Transverse colon (tissue), 4 donors: ENCODE results near the gene KLHL18. TPM values are rescaled to one million over a fixed set of nuclear protein-coding genes. Genes with fewer than 3 reads are reported as not detected.
A peak's percentile ranks its signal among the peaks of the same experiment; 100 is the strongest.

Experiments used
- DNase-seq: peaks from one replicate; pipeline ENCODE4 v3.0.0-alpha.2; 2019
- H3K27ac ChIP-seq, 4 donors: fragments of 200-600 bp; sonication (generic); 2 replicates each; pipeline ENCODE4 v1.5.1; 2016 to 2018; ENCODE audit warnings: inconsistent platforms in 4 of 4
- H3K27me3 ChIP-seq: fragments of 200-600 bp; sonication (generic); 2 replicates; pipeline ENCODE4 v1.5.1; 2017; ENCODE audit warnings: inconsistent platforms
- H3K36me3 ChIP-seq, 4 donors: fragments of 200-600 bp; sonication (generic); 2 replicates each; pipeline ENCODE4 v1.5.1; 2017 to 2019; ENCODE audit warnings: inconsistent platforms in 4 of 4
- H3K4me1 ChIP-seq, 4 donors: fragments of 200-600 bp; sonication (generic); 2 replicates each; pipeline ENCODE4 v1.5.1; 2017 to 2020; ENCODE audit warnings: inconsistent platforms in 4 of 4
- H3K4me3 ChIP-seq, 4 donors: fragments of 200-600 bp; sonication (generic); 1 replicate in 1 of 4; 2 replicates in 3 of 4; pipeline versions ENCODE4 v1.5.1 to v1.6.1; 2017 to 2019; ENCODE audit warnings: inconsistent platforms in 4 of 4
- H3K9me3 ChIP-seq, 2 donors: fragments of 200-600 bp; sonication (generic); 2 replicates each; pipeline ENCODE4 v1.5.1; 2017 to 2019; ENCODE audit warnings: inconsistent platforms in 2 of 2
- CTCF ChIP-seq, 5 experiments: fragments of 200-600 bp in 3 of 5; fragments of 450-650 bp in 2 of 5; sonication (generic) in 3 of 5; IDR thresholded peaks; 1 replicate in 2 of 5; 2 replicates in 3 of 5; pipeline ENCODE4 v1.5.1; 2016 to 2017; ENCODE audit warnings: antibody characterized with exemption in 5 of 5, inconsistent platforms in 3 of 5, mild to moderate bottlenecking in 2 of 5, moderate library complexity in 1 of 5
- EP300 ChIP-seq: sonication (generic); formaldehyde crosslinking; IDR thresholded peaks from one replicate; pipeline ENCODE4 v1.6.1; 2017; ENCODE audit warnings: antibody characterized with exemption, low read depth
- POLR2A ChIP-seq: fragments of 450-650 bp; IDR thresholded peaks from one replicate; pipeline ENCODE4 v1.6.1; 2016; ENCODE audit warnings: antibody characterized with exemption, mild to moderate bottlenecking, moderate library complexity
- POLR2AphosphoS5 ChIP-seq, 3 donors: sonication (generic); formaldehyde crosslinking; IDR thresholded peaks; one replicate each; pipeline ENCODE4 v1.6.1; 2016; ENCODE audit warnings: antibody characterized with exemption in 3 of 3
- WGBS, 2 donors: methylation state at CpG; one replicate each; pipeline ENCODE4 v1.1.5; 2018; ENCODE audit warnings: low coverage in 1 of 2; 5-methylcytosine and 5-hydroxymethylcytosine counted together
- in situ Hi-C, 4 donors: fragments of 200-750 bp; cut with MboI; loops; one replicate each; pipeline versions ENCODE4 v1.15.0 to v1.15.1; 2017; ENCODE audit warnings: low sequenced_read_pairs in 3 of 4, low pct_ligation_motif_present in 1 of 4, low pct_unique_long_range_greater_than_20kb in 1 of 4
- intact Hi-C: fragments of 100-400 bp; cut with DNase I; formaldehyde crosslinking; loops from one replicate; pipeline ENCODE4 v1.15.1; 2023; ENCODE audit warnings: low total_unique reads
- total RNA-seq, 4 donors: library from RNA; depleted of rRNA; stranded (reverse); fragments of >200 nt; gene quantifications; one replicate each; pipeline ENCODE4 v1.1.0, GENCODE V29; 2016

The KLHL18 gene
- total RNA-seq, 4 donors from 2014 or later: 12.2 to 48.6 (median 14.5) TPM

- TF ChIP-seq CTCF (IDR thresholded peaks at IDR 0.05): no peak
- TF ChIP-seq POLR2AphosphoS5 (IDR thresholded peaks at IDR 0.05): no peak
- no peak for TF ChIP-seq POLR2A
- TF ChIP-seq EP300: no peak
- H3K27me3 ChIP-seq: no peaks in the 10 kb centered on the region
- H3K9me3 ChIP-seq: no peaks in the 10 kb centered on the region
- no peak for DNase-seq
- H3K36me3 ChIP-seq: peaks cover 0 to 26% (median 2%) of the 10 kb centered on the region in 4 donors
- intact Hi-C loops (no loop called here), in situ Hi-C loops (no loop called here)
- H3K4me3 ChIP-seq: no peak overlapping the region
- WGBS, 2 donors: 65% methylated on average over 1 of the region's 1 CpG; no CpG with 5 or more reads in 1 of the 2 donors
- H3K4me1 ChIP-seq: peaks cover 0 to 21% (median 5%) of the 10 kb centered on the region in 4 donors
- no peak overlapping the region for H3K27ac ChIP-seq
Observed at GRCh38 chr3:47318916-47319315, 36.2 kb downstream of the KLHL18 start.

GRCh38 chr3:47319956-47320355, 37.2 kb downstream of the KLHL18 start:
- TF ChIP-seq CTCF (IDR thresholded peaks at IDR 0.05) (no peak), POLR2AphosphoS5 (IDR thresholded peaks at IDR 0.05) (no peak), EP300 (no peak)
- Histone ChIP-seq H3K9me3 (no peaks in the 10 kb centered on the region), H3K4me1 (peaks cover 0 to 10% (median 5%) of the 10 kb centered on the region in 4 donors), H3K36me3 (peaks cover 0 to 26% (median 2%) of the 10 kb centered on the region in 4 donors), H3K27ac (no peak overlapping the region), H3K27me3 (no peaks in the 10 kb centered on the region), H3K4me3 (no peak overlapping the region)
- 48 to 78% methylated on average over 2 of the region's 2 CpGs for WGBS, 2 donors
- DNase-seq: no peak
- in situ Hi-C loops: loop anchor here in 1 of 4 donors (5.0 kb wide), 1 partner anchor 238 kb away; no protein-coding TSS in a partner anchor
- intact Hi-C loops: loop anchor here (5.0 kb wide), 1 partner anchor 618 kb away; the partner anchor contains the start of gene TMIE

GRCh38 chr3:47323431-47324277, 40.9 kb downstream of the KLHL18 start:
- peaks cover 0 to 30% (median 2%) of the 10 kb centered on the region in 4 donors for H3K36me3 ChIP-seq
- DNase-seq: no peak
- no peak overlapping the region for H3K4me3 ChIP-seq
- WGBS, 2 donors: 75 to 80% methylated on average over 1 to 8 of the region's 8 CpGs
- TF ChIP-seq CTCF (IDR thresholded peaks at IDR 0.05) (no peak), POLR2AphosphoS5 (IDR thresholded peaks at IDR 0.05) (no peak), EP300 (no peak), POLR2A (no peak)
- in situ Hi-C loops: loop anchor here in 1 of 4 donors (5.0 kb wide), 1 partner anchor 241 kb away; no protein-coding TSS in a partner anchor
- no peaks in the 10 kb centered on the region for H3K27me3 ChIP-seq
- peaks cover 0 to 5% (median 4%) of the 10 kb centered on the region in 4 donors for H3K4me1 ChIP-seq
- no peaks in the 10 kb centered on the region for H3K9me3 ChIP-seq
- H3K27ac ChIP-seq: no peak overlapping the region
- intact Hi-C loops: loop anchor here (5.0 kb wide), 1 partner anchor 621 kb away; the partner anchor contains the start of gene TMIE

GRCh38 chr3:47324278-47324865, 41.6 kb downstream of the KLHL18 start:
- WGBS, 2 donors: 3% methylated on average over 2 of the region's 2 CpGs; no CpG with 5 or more reads in 1 of the 2 donors
- in situ Hi-C loops: loop anchor here in 1 of 4 donors (5.0 kb wide), 1 partner anchor 242 kb away; no protein-coding TSS in a partner anchor

More at GRCh38 chr3:47324278-47324865, 41.6 kb downstream of the KLHL18 start:
- intact Hi-C loops: loop anchor here (5.0 kb wide), 1 partner anchor 622 kb away; the partner anchor contains the start of gene TMIE
- TF ChIP-seq CTCF (IDR thresholded peaks at IDR 0.05) (peak; percentile 57 to 67 (median 65)), EP300 (no peak), POLR2A (no peak), POLR2AphosphoS5 (IDR thresholded peaks at IDR 0.05) (no peak)
- H3K36me3 ChIP-seq: peaks cover 0 to 30% (median 2%) of the 10 kb centered on the region in 4 donors
- peak; percentile 55 for DNase-seq
- no peaks in the 10 kb centered on the region for H3K4me1 ChIP-seq
- no peaks in the 10 kb centered on the region for H3K9me3 ChIP-seq
- no peak overlapping the region for H3K27ac ChIP-seq
- H3K4me3 ChIP-seq: no peak overlapping the region
- no peaks in the 10 kb centered on the region for H3K27me3 ChIP-seq
